Sigmoid colon (tissue), 4 donors: ENCODE results near the gene ATP10B.

ENCODE experiments used
- CTCF ChIP-seq, 4 experiments: fragments of 450-650 bp in 3 of 4; fragments of 200-600 bp in 1 of 4; IDR thresholded peaks; one replicate each; pipeline ENCODE4 v1.5.1; 2016 to 2019; ENCODE audit warnings: antibody characterized with exemption in 4 of 4, mild to moderate bottlenecking in 3 of 4, moderate library complexity in 2 of 4
- EP300 ChIP-seq, 4 donors: sonication (generic); formaldehyde crosslinking; IDR thresholded peaks; one replicate each; pipeline ENCODE4 v1.6.1; 2017; ENCODE audit warnings: antibody characterized with exemption in 4 of 4
- POLR2A ChIP-seq, 2 donors: fragments of 450-650 bp; IDR thresholded peaks; one replicate each; pipeline ENCODE4 v1.6.1; 2016; ENCODE audit warnings: antibody characterized with exemption in 2 of 2, mild to moderate bottlenecking in 2 of 2, moderate library complexity in 2 of 2
- POLR2AphosphoS5 ChIP-seq, 4 donors: sonication (generic); formaldehyde crosslinking; IDR thresholded peaks; one replicate each; pipeline ENCODE4 v1.6.1; 2017; ENCODE audit warnings: antibody characterized with exemption in 4 of 4

- no peak for TF ChIP-seq CTCF (IDR thresholded peaks at IDR 0.05)
- TF ChIP-seq POLR2AphosphoS5 (IDR thresholded peaks at IDR 0.05) = no peak
- no peak for TF ChIP-seq POLR2A (IDR thresholded peaks at IDR 0.05)
- no peak for TF ChIP-seq EP300 (IDR thresholded peaks at IDR 0.05)
Observed at GRCh38 chr5:160537940-160538339, 314.1 kb downstream of the ATP10B start.
